H1 (cell line): ENCODE data around the gene HRH1.

Experiments
- ATF2 ChIP-seq: IDR thresholded peaks from 2 replicates; pipeline ENCODE4 v1.6.1; 2012; ENCODE audit warnings: low read length, inconsistent platforms
- CTCF ChIP-seq, 3 experiments: IDR thresholded peaks; 1 replicate in 2 of 3; 2 replicates in 1 of 3; pipeline versions ENCODE4 v1.5.1 to v1.6.1; 2011; ENCODE audit warnings: low read length in 3 of 3, mild to moderate bottlenecking in 3 of 3, inconsistent platforms in 2 of 3, low read depth in 1 of 3, moderate library complexity in 1 of 3; ENCODE audit not compliant: insufficient read depth in 1 of 3; ENCODE audit errors: control extremely low read depth in 1 of 3
- EGR1 ChIP-seq: IDR thresholded peaks from 2 replicates; pipeline ENCODE4 v1.6.1; 2011; ENCODE audit warnings: low read depth, low read length, borderline replicate concordance
- GABPA ChIP-seq: IDR thresholded peaks from 2 replicates; pipeline ENCODE4 v1.6.1; 2011; ENCODE audit warnings: mild to moderate bottlenecking, low read length, moderate library complexity, borderline replicate concordance; ENCODE audit not compliant: insufficient read depth
- GTF2F1 ChIP-seq: IDR thresholded peaks from 2 replicates; pipeline ENCODE4 v1.6.1; 2012; ENCODE audit warnings: low read depth, low read length, improper control_type of control experiment, borderline replicate concordance
- TAF1 ChIP-seq: IDR thresholded peaks from 2 replicates; pipeline ENCODE4 v1.6.1; 2011; ENCODE audit warnings: mild to moderate bottlenecking, low read depth, low read length

- TF ChIP-seq GTF2F1, result no peak
- no peak for TF ChIP-seq CTCF (IDR thresholded peaks at IDR 0.05; ENCODE audit: control extremely low read depth in 1 of 3, insufficient read depth in 1 of 3, low read depth in 1 of 3, low read length in 3 of 3)
- no peak for TF ChIP-seq ATF2
- TF ChIP-seq EGR1, result no peak
- no peak for TF ChIP-seq GABPA
- TF ChIP-seq TAF1, result no peak
Measured at GRCh38 chr3:11221818-11222415, 67.6 kb downstream of the HRH1 start.
